Pancreas (tissue), 10 donors: ENCODE measurements around the gene NEB. TPM values are rescaled to one million over a fixed set of nuclear protein-coding genes. Genes with fewer than 3 reads are reported as not detected.

Source experiments
- ATAC-seq, 4 donors: fragments of 200-7000 bp; cut with Tn5 transposase; one replicate each; pipeline versions ENCODE4 v1.8.0 to v1.9.1; 2020; ENCODE audit warnings: mild to moderate bottlenecking in 4 of 4, moderate library complexity in 4 of 4
- DNase-seq, 6 donors: peaks; one replicate each; pipeline ENCODE4 v3.0.0-alpha.2; 2020
- FAIRE-seq: peaks from 2 replicates; lab custom pipeline; 2012; peaks lifted over from hg19 to GRCh38; lab: Jason Lieb, UNC
- H3K27ac ChIP-seq, 4 donors: fragments of 200-600 bp; sonication (generic); 1 replicate in 3 of 4; 2 replicates in 1 of 4; pipeline versions ENCODE4 v1.5.0 to v1.8.0; 2020
- H3K27me3 ChIP-seq, 4 donors: fragments of 200-600 bp; one replicate each; pipeline ENCODE4 v1.8.0; 2021
- H3K36me3 ChIP-seq, 3 donors: fragments of 200-600 bp; sonication (generic) in 1 of 3; one replicate each; pipeline versions ENCODE4 v1.5.0 to v1.8.0; 2020 to 2021
- H3K4me1 ChIP-seq, 3 donors: fragments of 200-600 bp; one replicate each; pipeline ENCODE4 v1.8.0; 2021
- H3K4me3 ChIP-seq, 4 donors: fragments of 200-600 bp; sonication (generic) in 2 of 4; one replicate each; pipeline versions ENCODE4 v1.5.0 to v1.8.0; 2020 to 2021
- H3K9me3 ChIP-seq, 4 donors: fragments of 200-600 bp; one replicate each; pipeline ENCODE4 v1.8.0; 2021
- CTCF ChIP-seq, 4 donors: fragments of 200-600 bp; sonication (generic) in 3 of 4; IDR thresholded peaks; one replicate each; pipeline versions ENCODE4 v1.5.0 to v1.8.0; 2021; ENCODE audit warnings: antibody characterized with exemption in 4 of 4
- WGBS, 2 donors: extraction: QIAGEN DNeasy Blood & Tissue Kit; methylation state at CpG; one replicate each; pipeline ENCODE4 v1.1.7; 2013; 5-methylcytosine and 5-hydroxymethylcytosine counted together
- intact Hi-C, 3 donors: fragments of 100-400 bp; cut with DNase I; formaldehyde crosslinking; loops; one replicate each; pipeline versions ENCODE4 v1.11.1 to v1.14.2; 2022
- polyA plus RNA-seq, 2 donors: library from polyadenylated mRNA; stranded (reverse); fragments of 200-250 nt; gene quantifications; one replicate each; pipeline ENCODE4 v1.2.3, GENCODE V29; 2013
- total RNA-seq, 6 donors: library from RNA; stranded (reverse); fragmentation: NEBNext Ultra II Directional in 4 of 6; extraction: Animal tissue kit (Norgen Biotek cat#: 25700) in 4 of 6; gene quantifications; one replicate each; pipeline versions ENCODE4 v1.2.1 to v1.2.4, GENCODE V29; 2021 to 2023
- donor health status: healthy with polysubstance abuse.
- donor health status: DM: no; HTN: no; CAD: no; lungs with moderate emphysema.
- donor health status: DM: no; HTN: no; CAD: no.
- donor health status: control.
- donor health status: control.
- donor health status: Bipolar disorder and iron deficiency.
- donor health status: DM: yes; HTN: yes; CAD: no.
- donor health status: DM: no; HTN: no; CAD: no.
- donor health status: DM: no; HTN: no; CAD: no.
- donor health status: DM: yes; HTN: yes; CAD: no.

Gene NEB
- total and polyA plus RNA-seq, 8 donors: 0.58 to 2.5 (median 0.80) TPM

- TF ChIP-seq CTCF (IDR thresholded peaks at IDR 0.05): no peak
- H3K9me3 ChIP-seq: no peaks in the 10 kb centered on the region
- intact Hi-C loops: no loop called here
- no peak for DNase-seq
- 93 to 94% methylated on average over 5 of the region's 5 CpGs for WGBS, 2 donors
- H3K4me1 ChIP-seq: no peaks in the 10 kb centered on the region
- H3K4me3 ChIP-seq: no peak overlapping the region
- H3K27me3 ChIP-seq: no peaks in the 10 kb centered on the region
- no peaks in the 10 kb centered on the region for H3K36me3 ChIP-seq
- H3K27ac ChIP-seq: no peak overlapping the region
- FAIRE-seq: no peak
- ATAC-seq: no peak
These were observed 158.9 kb downstream of the NEB start for GRCh38 chr2:151575338-151575737.

- H3K27me3 ChIP-seq: no peaks in the 10 kb centered on the region
- WGBS, 2 donors: 90 to 96% methylated on average over 8 of the region's 8 CpGs
- H3K4me3 ChIP-seq: no peak overlapping the region
- FAIRE-seq (no peak), ATAC-seq (no peak), DNase-seq (no peak)
- H3K4me1 ChIP-seq: no peaks in the 10 kb centered on the region
- no peaks in the 10 kb centered on the region for H3K36me3 ChIP-seq
- no peaks in the 10 kb centered on the region for H3K9me3 ChIP-seq
- H3K27ac ChIP-seq: no peak overlapping the region
- no peak for TF ChIP-seq CTCF (IDR thresholded peaks at IDR 0.05)
- intact Hi-C loops: no loop called here
These were observed 164.1 kb downstream of the NEB start for GRCh38 chr2:151570191-151570590.

DNA sequence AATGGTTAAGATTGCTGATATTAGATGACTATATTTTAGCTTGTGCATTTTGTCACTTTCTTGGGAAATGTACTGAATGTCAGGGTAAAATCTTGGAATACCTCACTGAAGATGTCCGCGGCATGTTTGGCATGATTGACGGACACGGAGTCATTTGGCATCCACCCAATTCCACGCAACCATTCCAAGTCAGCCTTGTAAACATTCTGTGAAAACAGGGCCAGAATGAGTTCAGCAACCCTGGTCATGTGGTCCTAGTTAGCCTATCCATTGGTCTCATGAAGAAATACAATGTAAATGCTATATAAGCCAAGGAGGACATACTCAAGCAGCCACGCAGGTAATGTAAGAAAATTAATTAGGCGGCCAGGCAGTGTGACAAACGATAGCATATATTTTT lies 165.1 kb downstream of the NEB start:
- no peak for ATAC-seq
- TF ChIP-seq CTCF (IDR thresholded peaks at IDR 0.05): no peak
- intact Hi-C loops: no loop called here
- H3K27me3 ChIP-seq: no peaks in the 10 kb centered on the region
- no peak overlapping the region for H3K27ac ChIP-seq
- no peak overlapping the region for H3K4me3 ChIP-seq
- H3K9me3 ChIP-seq: no peaks in the 10 kb centered on the region
- no peaks in the 10 kb centered on the region for H3K36me3 ChIP-seq
- no peak for FAIRE-seq
- DNase-seq: no peak
- 59 to 66% methylated on average over 8 of the region's 8 CpGs for WGBS, 2 donors
- no peaks in the 10 kb centered on the region for H3K4me1 ChIP-seq

DNA sequence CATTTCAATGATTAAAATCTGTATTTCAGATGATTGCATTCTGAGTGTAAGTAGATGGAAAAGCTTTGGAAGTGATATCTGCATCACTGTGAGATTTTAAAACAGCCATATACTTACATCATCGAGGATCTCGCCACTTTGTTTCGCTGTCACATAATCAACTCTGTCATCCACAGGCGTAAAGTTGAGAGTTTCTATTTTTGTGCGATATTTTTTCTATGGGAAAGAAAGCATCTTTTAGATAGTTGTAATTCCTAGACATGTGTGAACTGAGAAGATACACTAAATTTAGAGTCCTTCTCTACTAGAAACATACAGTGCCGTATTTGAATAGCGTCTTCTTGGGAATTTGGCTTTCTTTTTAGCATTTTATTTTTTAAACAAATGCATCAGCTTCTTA lies 165.8 kb downstream of the NEB start:
- Histone ChIP-seq H3K36me3 (no peaks in the 10 kb centered on the region), H3K27me3 (no peaks in the 10 kb centered on the region), H3K4me1 (no peaks in the 10 kb centered on the region), H3K27ac (no peak overlapping the region), H3K4me3 (no peak overlapping the region), H3K9me3 (no peaks in the 10 kb centered on the region)
- WGBS, 2 donors: 87 to 91% methylated on average over 7 of the region's 7 CpGs
- no peak for DNase-seq
- no peak for FAIRE-seq
- TF ChIP-seq CTCF (IDR thresholded peaks at IDR 0.05): no peak
- intact Hi-C loops: no loop called here
- ATAC-seq: no peak

GRCh38 chr2:151567006-151567405 lies 167.3 kb downstream of the NEB start:
- intact Hi-C loops: no loop called here
- H3K36me3 ChIP-seq: no peaks in the 10 kb centered on the region
- 53 to 63% methylated on average over 5 of the region's 5 CpGs for WGBS, 2 donors
- H3K4me1 ChIP-seq: no peaks in the 10 kb centered on the region
- ATAC-seq (no peak), DNase-seq (no peak), FAIRE-seq (no peak)
- no peak for TF ChIP-seq CTCF (IDR thresholded peaks at IDR 0.05)
- no peaks in the 10 kb centered on the region for H3K9me3 ChIP-seq
- no peak overlapping the region for H3K27ac ChIP-seq
- no peak overlapping the region for H3K4me3 ChIP-seq
- no peaks in the 10 kb centered on the region for H3K27me3 ChIP-seq
